Uterus (tissue), 4 donors: ENCODE data around the gene TTC38. TPM values are rescaled to one million over a fixed set of nuclear protein-coding genes. Genes with fewer than 3 reads are reported as not detected.
"Not testable (repeated sequence)": the region's sequence is repeated elsewhere in the genome, so short reads cannot be mapped to it uniquely, and the experiment has no call there.

Source experiments
- DNase-seq, 2 donors: peaks; one replicate each; pipeline ENCODE4 v3.0.0-alpha.2; 2019 to 2020
- H3K27ac ChIP-seq, 2 donors: fragments of 200-600 bp; sonication (generic); 1 replicate in 1 of 2; 2 replicates in 1 of 2; pipeline ENCODE4 v1.5.1; 2016 to 2018
- H3K27me3 ChIP-seq, 2 donors: fragments of 200-600 bp; sonication (generic); one replicate each; pipeline ENCODE4 v1.5.1; 2018 to 2019; ENCODE audit warnings: control low read depth in 1 of 2
- H3K36me3 ChIP-seq, 2 donors: fragments of 200-600 bp; sonication (generic); one replicate each; pipeline ENCODE4 v1.5.1; 2019; ENCODE audit warnings: control low read depth in 1 of 2
- H3K4me1 ChIP-seq, 2 donors: fragments of 200-600 bp; sonication (generic); one replicate each; pipeline ENCODE4 v1.5.1; 2018 to 2019; ENCODE audit warnings: control low read depth in 1 of 2
- H3K4me3 ChIP-seq, 2 donors: fragments of 200-600 bp; sonication (generic); 1 replicate in 1 of 2; 2 replicates in 1 of 2; pipeline ENCODE4 v1.5.1; 2018 to 2019; ENCODE audit warnings: mild to moderate bottlenecking in 1 of 2
- H3K9me3 ChIP-seq, 2 donors: fragments of 200-600 bp; sonication (generic); one replicate each; pipeline ENCODE4 v1.5.1; 2019; ENCODE audit warnings: control low read depth in 1 of 2
- CTCF ChIP-seq, 4 experiments: fragments of 200-600 bp in 2 of 4; fragments of 450-650 bp in 2 of 4; sonication (generic) in 2 of 4; IDR thresholded peaks; one replicate each; pipeline ENCODE4 v1.5.1; 2016 to 2019; ENCODE audit warnings: antibody characterized with exemption in 4 of 4, mild to moderate bottlenecking in 2 of 4, moderate library complexity in 1 of 4
- POLR2A ChIP-seq, 2 donors: fragments of 450-650 bp; IDR thresholded peaks; one replicate each; pipeline ENCODE4 v1.6.1; 2016; ENCODE audit warnings: antibody characterized with exemption in 2 of 2, mild to moderate bottlenecking in 1 of 2, moderate library complexity in 1 of 2
- intact Hi-C: fragments of 100-400 bp; cut with DNase I; formaldehyde crosslinking; loops from one replicate; pipeline ENCODE4 v1.15.1; 2023; ENCODE audit warnings: low total_unique reads
- total RNA-seq, 4 donors: library from RNA; depleted of rRNA in 3 of 4; stranded (reverse); fragments of >200 nt in 3 of 4; gene quantifications; one replicate each; pipeline versions ENCODE4 v1.1.0 to v1.2.4, GENCODE V29; 2014 to 2023
- donor health status: DM: yes; HTN: yes; CAD: no.

TTC38 gene
- total RNA-seq, 4 donors from 2014 or later = 7.7 to 50.0 (median 45.0) TPM

- H3K9me3 ChIP-seq = no peaks in the 10 kb centered on the region
- peak within 1 kb of the TSS in 1 of 2 donors; percentile 29 for H3K27ac ChIP-seq
- H3K4me3 ChIP-seq = peak within 1 kb of the TSS in 1 of 2 donors; percentile 19
- no peaks in the 10 kb centered on the region for H3K36me3 ChIP-seq
- H3K27me3 ChIP-seq = no peaks in the 10 kb centered on the region
- intact Hi-C loops = no loop called here
- no peak for DNase-seq
- peaks cover under 1 to 6% of the 10 kb centered on the region in 2 donors for H3K4me1 ChIP-seq
- TF ChIP-seq POLR2A (IDR thresholded peaks at IDR 0.05) (no peak), CTCF (IDR thresholded peaks at IDR 0.05) (no peak)
Measured at GRCh38 chr22:46263216-46263590, 4.6 kb upstream of the TTC38 start, which contains the start of gene PKDREJ. Gene PKDREJ, minus strand, starts transcription at chr22:46263343. Its CDS starts 21 bp downstream, at chr22:46263322.

- intact Hi-C loops, DNase-seq, H3K4me3 ChIP-seq: not testable (repeated sequence)
Measured at GRCh38 chr22:46264520-46264919, 3.3 kb upstream of the TTC38 start.

GRCh38 chr22:46265627-46266026 lies 2.2 kb upstream of the TTC38 start:
- intact Hi-C loops = not testable (repeated sequence)

More at GRCh38 chr22:46264520-46264919, 3.3 kb upstream of the TTC38 start:
- H3K36me3 ChIP-seq, H3K27me3 ChIP-seq, H3K27ac ChIP-seq, H3K9me3 ChIP-seq: not testable (repeated sequence)
- peaks cover 6 to 12% of the 10 kb centered on the region in 2 donors for H3K4me1 ChIP-seq

DNA sequence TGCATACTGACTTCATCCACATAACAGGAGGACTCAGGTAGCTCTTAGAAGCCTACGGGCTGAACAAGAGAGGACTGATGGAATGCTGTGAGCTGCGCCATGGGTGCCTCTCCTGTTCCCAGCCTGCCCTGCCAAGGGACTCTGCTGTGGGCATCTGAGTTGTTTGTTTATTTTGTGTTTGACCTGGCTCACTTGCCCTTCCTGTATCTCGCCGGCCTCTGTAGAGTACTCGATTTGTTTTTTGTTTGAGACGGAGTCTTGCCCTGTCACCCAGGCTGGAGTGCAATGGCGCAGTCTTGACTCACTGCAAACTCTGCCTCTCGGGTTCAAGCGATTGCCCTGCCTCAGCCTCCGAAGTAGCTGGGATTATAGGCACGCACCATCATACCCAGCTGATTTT lies 1.8 kb downstream of the TTC38 start:
- H3K4me3 ChIP-seq = no peak overlapping the region
- H3K4me1 ChIP-seq = peaks cover 6 to 12% of the 10 kb centered on the region in 2 donors
- no peaks in the 10 kb centered on the region for H3K27me3 ChIP-seq
- no peaks in the 10 kb centered on the region for H3K9me3 ChIP-seq
- H3K36me3 ChIP-seq = no peaks in the 10 kb centered on the region
- intact Hi-C loops = no loop called here
- H3K27ac ChIP-seq = peak overlapping the region in 1 of 2 donors; percentile 0
- DNase-seq = no peak
- TF ChIP-seq POLR2A (IDR thresholded peaks at IDR 0.05) (no peak), CTCF (IDR thresholded peaks at IDR 0.05) (no peak)

More at GRCh38 chr22:46265627-46266026, 2.2 kb upstream of the TTC38 start:
- not testable (repeated sequence) for DNase-seq, H3K9me3 ChIP-seq, H3K27me3 ChIP-seq, H3K27ac ChIP-seq, H3K36me3 ChIP-seq, H3K4me3 ChIP-seq
- H3K4me1 ChIP-seq = peaks cover 6 to 12% of the 10 kb centered on the region in 2 donors

DNA sequence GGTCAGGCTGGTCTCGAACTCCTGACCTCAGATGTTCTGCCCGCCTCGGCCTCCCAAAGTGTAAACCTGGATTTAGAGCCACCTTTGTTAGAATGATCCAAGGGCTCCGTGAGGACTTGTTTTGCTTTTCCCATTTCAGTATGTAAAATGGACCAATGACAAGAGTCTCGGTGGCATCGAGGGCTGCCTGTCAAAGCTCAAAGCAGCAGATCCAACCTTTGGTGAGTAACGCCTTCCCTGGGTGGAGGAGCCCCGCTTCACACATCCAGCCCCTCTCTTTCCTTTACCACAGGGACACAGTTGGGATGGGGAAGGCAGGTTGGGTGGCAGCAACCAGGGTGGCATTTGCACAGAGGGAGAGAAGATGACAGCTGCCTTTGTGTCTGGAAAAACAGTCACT lies 4.4 kb downstream of the TTC38 start:
- no peak for DNase-seq
- no peaks in the 10 kb centered on the region for H3K9me3 ChIP-seq
- no peak overlapping the region for H3K27ac ChIP-seq
- H3K27me3 ChIP-seq = no peaks in the 10 kb centered on the region
- intact Hi-C loops = no loop called here
- H3K4me3 ChIP-seq = no peak overlapping the region
- no peaks in the 10 kb centered on the region for H3K36me3 ChIP-seq
- TF ChIP-seq CTCF (IDR thresholded peaks at IDR 0.05) = no peak
- no peak for TF ChIP-seq POLR2A (IDR thresholded peaks at IDR 0.05)
- H3K4me1 ChIP-seq = peaks cover under 1 to 12% of the 10 kb centered on the region in 2 donors

- Histone ChIP-seq H3K4me3 (no peak overlapping the region), H3K4me1 (peaks cover 0 to 12% of the 10 kb centered on the region in 2 donors), H3K36me3 (no peaks in the 10 kb centered on the region), H3K9me3 (no peaks in the 10 kb centered on the region), H3K27ac (no peak overlapping the region), H3K27me3 (no peaks in the 10 kb centered on the region)
- DNase-seq = no peak
- TF ChIP-seq CTCF (IDR thresholded peaks at IDR 0.05) (no peak), POLR2A (IDR thresholded peaks at IDR 0.05) (no peak)
- intact Hi-C loops = no loop called here
Measured at GRCh38 chr22:46272762-46273431, 5.1 kb downstream of the TTC38 start.
